GM19035 (cell line): Measurements from ENCODE around the gene COP1.
"Not testable (repeated sequence)": the region's sequence is repeated elsewhere in the genome, so short reads cannot be mapped to it uniquely, and the experiment has no call there.

Source experiments
- ATAC-seq: cut with Tn5 transposase; IDR thresholded peaks from one replicate; pipeline ENCODE4 v1.9.1; 2021; ENCODE audit not compliant: unreplicated experiment

COP1 gene

DNA sequence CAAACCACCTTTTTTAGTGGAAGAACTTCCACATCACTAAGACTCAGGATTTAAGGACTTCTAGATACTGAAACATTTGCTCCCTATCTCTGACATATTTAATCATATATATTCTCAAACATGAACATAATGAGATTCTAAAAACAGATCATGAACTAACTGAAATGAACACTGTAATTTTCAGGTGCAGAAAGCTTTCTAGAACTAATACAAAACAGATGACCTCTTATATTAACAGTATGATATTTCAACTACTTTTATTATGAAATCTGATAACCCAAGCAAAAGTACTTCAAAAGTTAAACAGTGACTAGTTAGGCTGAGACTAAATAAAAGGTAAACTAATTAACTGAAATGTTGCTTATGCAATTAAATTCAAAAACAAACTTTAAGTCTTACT is 157.5 kb downstream of the COP1 start:
- no peak for ATAC-seq

DNA sequence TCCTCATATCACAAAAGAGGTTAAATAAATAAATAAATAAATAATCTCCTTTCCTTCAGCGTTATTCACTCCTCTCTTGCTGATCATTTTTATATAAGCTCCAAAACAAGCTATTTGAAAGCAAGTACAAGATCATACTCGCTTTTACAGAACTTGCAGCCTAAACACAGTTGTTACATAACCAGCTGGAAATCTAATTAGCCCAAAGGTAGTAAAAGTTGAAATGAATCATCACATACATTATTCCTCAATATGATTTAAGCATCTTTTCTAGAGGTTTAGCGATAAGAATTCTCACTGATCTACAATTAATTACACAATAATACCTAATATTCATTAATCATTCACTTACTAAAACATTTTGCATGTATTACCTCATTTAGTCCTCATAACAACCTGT is 160.2 kb downstream of the COP1 start:
- ATAC-seq: no peak

DNA sequence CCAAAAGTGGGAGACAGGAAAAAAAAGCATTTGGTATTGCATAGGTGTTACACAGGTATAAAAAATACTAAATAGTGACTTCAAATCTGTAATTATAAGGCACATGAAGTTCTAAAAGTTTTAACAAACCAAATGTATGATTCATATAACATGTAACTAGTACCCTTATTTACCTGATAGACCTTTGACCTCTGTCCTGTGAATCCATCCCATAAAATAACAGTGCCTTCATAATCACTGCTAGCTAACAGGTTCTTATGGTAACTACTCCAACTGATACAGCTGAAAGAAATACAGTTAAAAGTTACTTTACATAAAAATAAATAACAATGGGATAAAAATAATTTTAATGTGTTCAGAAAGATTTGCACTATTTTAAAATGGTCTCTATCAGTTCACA is 163.5 kb downstream of the COP1 start:
- no peak for ATAC-seq

DNA sequence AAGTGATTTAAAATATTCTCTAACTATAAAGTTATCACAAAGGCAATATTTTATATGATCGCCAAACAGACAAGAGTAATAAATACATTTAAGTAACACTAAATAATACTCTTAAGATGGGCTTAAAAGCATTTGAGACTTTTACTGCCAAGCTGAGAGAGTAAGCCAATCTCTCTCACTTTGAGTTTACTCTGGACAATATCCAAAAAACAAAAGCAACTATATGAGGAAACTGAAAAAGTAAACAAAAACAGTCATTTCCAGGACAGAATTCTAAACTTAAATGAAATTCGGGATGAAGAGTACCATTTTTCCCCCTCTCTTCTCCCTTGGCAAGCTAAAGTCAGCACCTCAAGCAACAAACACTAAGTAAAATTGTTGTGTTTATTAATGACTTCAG is 173.2 kb downstream of the COP1 start:
- no peak for ATAC-seq

DNA sequence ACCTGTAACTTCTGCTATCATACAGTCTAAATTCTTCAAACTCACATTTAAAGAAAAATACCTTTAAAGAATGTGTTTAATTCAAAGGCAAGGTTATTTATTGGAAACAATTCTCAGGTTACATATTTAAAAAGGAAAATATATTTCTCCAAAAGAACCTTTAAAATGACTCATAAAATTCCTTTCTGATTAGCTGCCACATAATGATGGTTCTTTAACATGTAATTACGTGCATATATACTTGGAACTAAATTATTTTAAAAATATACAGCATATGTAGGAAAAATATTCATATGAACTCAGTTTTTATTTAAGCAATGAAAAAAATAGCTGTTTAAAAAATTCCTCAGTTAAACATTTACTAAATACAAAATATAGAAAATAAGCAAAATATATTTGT is 173.6 kb downstream of the COP1 start:
- ATAC-seq: no peak

DNA sequence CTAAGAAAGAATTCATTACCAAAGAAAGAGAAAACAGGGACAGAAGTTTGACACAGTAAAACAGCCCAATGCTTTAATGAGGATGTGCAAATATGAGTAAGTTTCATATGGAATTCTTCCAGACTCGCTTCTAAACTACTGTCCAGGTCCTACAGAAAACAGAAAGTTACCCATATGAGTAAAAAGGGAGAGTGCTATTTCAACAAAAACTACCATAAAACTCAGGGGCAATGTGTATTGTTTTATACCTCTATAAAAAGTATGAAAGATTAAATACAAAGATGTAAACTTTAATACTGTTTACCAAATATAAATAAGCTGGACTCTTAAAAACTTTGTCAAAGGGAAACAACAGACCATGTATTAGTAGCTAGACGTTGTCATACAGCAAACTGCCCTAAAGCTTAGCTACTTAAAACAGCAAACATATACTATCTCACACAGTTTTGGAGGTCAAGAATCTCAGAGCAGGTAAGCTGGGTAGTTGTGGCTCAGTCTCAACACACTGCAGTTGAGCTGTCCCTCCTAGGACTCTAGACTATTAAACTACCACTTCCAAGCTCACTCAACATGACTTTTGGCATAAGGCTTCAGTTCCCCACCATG is 174.9 kb downstream of the COP1 start:
- no peak for ATAC-seq

DNA sequence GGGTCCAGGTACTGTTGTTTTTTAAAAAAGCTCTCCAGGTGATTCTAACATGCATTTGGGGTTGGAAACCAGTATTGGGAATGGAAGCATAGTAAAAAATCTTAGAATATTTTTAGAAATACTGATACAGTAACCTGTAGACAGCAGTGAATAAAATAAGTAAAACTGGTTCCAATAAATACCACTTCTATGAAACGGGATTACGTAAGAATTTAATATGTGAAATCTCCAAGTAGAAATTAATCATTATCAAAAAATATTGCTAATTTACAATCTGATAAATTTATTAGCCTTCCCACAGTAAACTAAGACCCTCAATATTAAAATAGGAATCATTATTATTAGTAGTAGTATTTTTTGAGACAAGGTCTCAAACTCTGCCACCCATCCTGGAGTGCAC is 177.5 kb downstream of the COP1 start:
- ATAC-seq: no peak

DNA sequence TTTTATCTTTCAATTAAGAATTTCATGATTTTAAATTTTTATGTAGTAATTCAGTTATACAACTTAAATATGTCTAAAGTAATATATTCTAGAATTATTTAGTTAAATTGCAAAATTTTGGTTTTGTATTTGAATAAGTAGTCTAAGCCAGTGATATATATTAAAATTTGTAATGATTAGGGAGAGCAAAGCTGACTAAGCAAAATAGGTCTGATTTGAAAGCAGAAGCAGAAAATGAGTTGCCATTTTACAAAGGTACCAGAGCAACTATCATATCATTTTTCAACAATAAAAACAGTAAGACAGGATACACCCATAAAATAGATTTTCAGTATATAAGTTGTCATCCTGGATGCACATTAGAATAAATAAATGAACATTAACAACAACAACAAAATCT is 177.9 kb downstream of the COP1 start:
- ATAC-seq: no peak

DNA sequence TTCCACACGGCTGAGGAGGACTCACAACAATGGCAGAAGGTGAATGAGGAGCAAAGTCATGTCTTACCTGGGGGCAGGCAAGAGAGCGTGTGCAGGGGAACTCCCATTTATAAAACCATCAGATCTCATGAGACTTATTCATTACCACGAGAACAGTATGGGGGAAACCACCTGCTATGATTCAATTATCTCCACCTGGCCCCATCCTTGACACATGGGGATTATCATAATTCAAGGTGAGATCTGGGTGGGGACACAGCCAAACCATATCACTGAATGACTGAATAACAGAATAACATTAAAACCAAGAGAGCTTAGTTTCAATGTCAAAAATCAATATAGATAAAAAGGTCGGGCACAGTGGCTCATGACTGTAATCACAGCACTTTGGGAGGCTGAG is 179.2 kb downstream of the COP1 start:
- ATAC-seq: not testable (repeated sequence)

DNA sequence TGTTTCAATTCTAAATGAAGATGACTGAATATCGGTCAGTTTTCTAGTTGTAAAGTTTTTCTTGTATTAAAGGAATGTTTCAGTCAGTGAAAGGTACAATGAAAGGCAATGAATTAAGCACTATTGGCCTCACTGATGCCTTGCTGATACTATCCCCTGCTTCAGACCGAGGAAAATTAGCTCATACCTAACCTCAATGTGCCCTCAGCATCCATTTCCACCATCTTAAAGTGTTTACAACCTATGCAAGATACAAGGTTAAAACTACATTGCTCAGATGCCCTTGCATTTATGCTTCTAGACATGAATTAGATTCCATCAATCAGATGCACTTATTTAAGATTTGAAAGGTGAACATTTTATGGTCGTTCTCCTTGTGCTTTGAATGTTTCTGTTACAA is 184.5 kb downstream of the COP1 start:
- ATAC-seq: no peak

DNA sequence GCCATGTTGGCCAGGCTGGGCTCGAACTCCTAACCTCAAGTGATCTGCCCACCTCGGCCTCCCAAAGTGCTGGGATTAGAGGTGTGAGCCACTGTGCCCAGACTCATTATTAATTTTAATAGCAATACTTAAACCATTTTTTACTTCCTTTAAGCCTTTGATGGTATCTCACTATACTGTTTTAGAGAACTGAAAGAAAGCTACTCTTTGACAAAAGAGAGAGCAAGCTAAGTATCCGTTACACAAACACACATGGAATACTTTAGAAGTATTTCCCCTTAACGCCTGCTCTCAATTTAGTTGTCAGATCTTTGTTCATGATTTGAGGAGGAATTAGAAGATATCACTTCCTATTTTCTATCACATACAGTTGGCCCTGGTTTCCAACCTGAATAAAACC is 189.4 kb downstream of the COP1 start:
- no peak for ATAC-seq

DNA sequence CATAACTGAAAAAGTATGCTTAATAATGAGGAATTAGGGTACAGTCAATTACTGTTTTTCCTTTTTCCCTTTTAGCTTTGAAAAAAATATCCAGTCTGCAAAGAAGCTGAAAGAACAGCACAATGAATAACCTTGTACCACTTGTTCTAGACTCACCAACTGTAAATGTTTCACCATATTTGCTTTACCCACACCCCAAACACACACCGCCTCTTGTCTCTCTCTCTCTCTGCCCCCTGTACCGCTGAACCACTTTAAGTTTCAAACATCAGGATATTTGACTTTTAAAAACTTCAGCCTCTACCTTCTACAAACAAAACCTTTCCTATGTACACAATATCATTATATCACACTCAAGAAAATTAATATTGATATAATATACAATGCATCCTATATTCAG is 197.1 kb downstream of the COP1 start:
- ATAC-seq: no peak

DNA sequence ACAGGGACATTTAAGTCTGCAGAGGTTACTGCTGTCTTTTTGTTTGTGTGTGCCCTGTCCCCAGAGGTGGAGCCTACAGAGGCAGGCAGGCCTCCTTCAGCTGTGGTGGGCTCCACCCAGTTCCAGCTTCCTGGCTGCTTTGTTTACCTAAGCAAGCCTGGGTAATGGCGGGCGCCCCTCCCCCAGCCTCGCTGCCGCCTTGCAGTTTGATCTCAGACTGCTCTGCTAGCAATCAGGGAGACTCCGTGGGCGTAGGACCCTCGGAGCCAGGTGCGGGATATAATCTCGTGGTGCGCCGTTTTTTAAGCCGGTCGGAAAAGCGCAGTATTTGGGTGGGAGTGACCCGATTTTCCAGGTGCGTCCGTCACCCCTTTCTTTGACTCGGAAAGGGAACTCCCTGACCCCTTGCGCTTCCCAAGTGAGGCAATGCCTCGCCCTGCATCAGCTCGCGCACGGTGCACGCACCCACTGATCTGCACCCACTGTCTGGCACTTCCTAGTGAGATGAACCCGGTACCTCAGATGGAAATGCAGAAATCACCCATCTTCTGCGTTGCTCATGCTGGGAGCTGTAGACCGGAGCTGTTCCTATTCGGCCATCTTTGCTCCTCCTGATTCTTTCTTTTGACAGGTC is 199.2 kb downstream of the COP1 start:
- not testable (repeated sequence) for ATAC-seq

DNA sequence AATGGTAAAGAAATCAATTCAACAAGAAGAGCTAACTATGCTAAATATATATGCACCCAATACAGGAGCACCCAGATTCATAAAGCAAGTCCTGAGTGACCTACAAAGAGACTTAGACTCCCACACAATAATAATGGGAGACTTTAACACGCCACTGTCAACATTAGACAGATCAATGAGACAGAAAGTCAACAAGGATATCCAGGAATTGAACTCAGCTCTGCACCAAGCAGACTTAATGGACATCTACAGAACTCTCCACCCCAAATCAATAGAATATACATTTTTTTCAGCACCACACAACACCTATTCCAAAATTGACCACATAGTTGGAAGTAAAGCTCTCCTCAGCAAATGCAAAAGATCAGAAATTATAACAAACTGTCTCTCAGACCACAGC is 212.4 kb downstream of the COP1 start:
- ATAC-seq: not testable (repeated sequence)

DNA sequence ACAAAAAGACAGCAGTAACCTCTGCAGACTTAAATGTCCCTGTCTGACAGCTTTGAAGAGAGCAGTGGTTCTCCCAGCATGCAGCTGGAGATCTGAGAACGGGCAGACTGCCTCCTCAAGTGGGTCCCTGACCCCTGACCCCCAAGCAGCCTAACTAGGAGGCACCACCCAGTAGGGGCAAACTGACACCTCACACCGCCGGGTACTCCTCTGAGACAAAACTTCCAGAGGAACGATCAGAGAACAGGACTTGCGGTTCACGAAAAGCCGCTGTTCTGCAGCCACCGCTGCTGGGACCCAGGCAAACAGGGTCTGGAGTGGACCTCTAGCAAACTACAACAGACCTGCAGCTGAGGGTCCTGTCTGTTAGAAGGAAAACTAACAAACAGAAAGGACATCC is 214.3 kb downstream of the COP1 start:
- ATAC-seq: not testable (repeated sequence)

DNA sequence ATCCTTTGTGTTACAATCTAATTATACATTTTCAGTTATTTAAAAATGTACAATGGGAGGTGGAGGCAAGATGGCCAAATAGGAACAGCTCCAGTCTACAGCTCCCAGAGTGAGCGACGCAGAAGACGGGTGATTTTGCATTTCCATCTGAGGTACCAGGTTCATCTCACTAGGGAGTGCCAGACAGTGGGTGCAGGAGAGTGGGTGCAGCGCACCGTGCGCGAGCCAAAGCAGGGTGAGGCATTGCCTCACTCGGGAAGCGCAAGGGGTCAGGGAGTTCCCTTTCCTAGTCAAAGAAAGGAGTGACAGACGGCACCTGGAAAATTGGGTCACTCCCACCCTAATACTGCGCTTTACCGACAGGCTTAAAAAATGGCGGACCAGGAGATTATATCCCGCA is 214.9 kb downstream of the COP1 start:
- not testable (repeated sequence) for ATAC-seq

DNA sequence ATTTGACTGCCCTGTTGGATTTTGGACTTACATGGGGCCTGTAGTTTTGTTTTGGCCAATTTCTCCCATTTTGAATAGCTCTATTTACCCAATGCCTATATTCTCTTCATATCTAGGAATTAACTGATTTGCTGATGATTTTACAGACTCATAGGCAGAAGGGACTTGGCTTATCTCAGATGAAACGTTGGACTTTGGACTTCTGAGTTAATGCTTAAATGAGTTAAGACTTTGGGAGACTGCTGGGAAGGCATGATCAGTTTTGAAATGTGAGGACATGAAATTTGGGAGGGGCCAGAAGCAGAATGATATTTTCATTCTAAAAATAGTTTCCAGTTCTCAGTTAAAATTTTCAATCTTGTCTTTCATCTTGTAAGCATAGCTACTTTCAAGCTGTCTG is 222.3 kb downstream of the COP1 start:
- no peak for ATAC-seq

DNA sequence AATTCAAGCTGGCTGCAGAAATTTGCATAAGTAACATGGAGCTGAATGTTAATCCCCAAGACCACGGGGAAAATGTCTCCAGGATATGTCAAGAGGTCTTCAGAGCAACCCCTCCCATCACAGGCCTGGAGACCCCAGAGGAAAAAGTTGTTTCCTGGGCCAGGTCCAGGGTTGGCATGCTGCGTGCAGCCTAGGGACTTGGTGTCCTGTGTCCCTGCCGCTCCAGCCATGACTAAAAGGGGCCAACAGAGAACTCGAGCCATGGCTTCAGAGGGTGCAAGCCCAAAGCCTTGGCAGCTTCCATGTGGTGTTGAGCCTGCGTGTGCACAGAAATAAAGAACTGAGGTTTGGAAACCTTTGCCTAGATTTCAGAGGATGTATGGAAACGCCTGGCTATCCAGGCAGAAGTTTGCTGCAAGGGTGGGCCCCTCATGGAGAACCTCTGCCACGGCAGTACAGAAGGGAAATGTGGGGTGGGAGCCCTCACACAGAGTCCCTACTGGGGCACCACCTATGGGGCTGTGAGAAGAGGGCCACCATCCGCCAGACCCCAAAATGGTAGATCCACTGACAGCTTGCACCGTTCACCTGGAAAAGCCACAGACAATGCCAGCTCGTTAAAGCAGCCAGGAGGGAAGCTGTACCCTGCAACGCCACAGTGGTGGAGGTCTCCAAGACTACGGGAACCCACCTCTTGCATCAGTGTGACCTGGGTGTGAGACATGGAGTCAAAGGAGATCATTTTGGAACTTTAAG is 222.9 kb downstream of the COP1 start:
- ATAC-seq: no peak

DNA sequence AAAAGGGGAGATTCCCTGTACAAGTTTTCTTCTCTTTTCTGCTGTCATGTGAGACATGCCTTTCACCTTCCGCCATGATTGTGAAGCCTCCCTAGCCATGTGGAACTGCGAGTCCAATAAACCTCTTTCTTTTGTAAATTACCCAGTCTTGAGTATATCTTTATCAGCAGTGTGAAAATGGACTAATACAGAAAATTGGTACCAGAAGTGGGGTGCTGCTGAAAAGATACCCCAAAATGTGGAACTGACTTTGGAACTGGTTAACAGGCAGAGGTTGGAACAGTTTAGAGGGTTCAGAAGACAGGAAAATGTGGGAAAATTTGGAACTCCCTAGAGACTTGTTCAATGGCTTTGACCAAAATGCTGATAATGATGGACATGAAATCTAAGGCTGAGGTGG is 223.7 kb downstream of the COP1 start:
- not testable (repeated sequence) for ATAC-seq

DNA sequence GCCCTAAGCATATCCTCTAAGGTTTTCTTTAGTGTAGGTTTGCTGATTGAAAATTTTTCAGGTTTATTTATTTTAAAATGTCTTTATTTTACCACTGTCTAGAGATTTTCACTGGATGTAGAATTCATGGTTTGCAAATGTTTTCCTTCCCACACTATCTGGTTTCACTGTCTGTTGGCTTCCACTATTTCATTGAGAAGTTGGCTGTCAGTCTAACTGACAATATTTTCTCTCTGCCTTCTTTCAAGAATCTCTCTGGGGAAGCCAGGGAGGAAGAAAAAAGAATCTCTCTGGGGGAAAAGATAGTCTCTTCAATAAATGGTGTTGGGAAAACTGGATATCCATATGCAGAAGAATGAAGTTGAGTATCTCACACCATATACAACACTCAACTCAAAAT is 226.0 kb downstream of the COP1 start:
- no peak for ATAC-seq

DNA sequence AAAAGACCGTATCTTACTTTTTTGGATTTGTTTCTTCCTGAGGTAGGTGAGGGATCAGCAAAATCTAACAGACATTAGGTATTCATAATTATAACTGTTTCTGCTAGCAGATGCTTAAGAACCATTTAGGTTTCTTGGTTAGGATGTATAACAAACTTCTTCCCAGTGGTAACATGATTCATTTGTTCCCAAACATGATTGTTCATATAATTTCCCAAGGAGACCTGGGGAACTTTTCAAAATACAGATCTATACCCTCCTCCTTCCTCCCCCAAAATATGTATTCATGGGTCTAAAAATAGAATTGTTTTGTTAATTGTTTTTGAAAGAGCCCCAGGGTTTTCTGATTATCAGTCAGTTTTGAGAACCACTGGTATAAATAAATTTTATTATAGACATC is 228.2 kb downstream of the COP1 start:
- ATAC-seq: no peak

DNA sequence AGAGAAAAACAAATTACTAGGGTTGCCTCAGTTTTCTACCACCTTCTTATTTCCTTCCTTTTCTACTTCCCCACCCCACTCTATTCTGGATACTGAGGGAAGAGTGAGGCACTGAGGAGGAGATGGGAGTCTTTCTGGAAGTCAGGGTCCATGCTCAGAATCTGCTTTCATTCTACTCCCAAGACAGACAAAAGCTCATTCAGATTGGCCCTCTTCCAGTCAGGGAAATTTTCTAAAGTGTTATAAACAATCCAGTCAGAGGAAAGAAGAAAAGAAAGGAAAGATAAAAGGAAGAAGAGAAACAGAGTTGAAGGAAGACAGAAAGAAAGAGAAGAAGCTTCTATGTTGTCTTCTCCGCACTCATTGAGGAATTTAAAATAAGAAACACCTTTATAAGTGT is 228.6 kb downstream of the COP1 start:
- ATAC-seq: no peak
